ENCODE results near the gene OR4C45. TPM values are rescaled to one million over a fixed set of nuclear protein-coding genes. Genes with fewer than 3 reads are reported as not detected.
"Not testable (repeated sequence)": the region's sequence is repeated elsewhere in the genome, so short reads cannot be mapped to it uniquely, and the experiment has no call there.

The OR4C45 gene
- total and polyA plus RNA-seq, 2 of the 8 experiments (the other 6 are each of a cell fraction or from before 2014, with no cell fraction given) = not detected

DNA sequence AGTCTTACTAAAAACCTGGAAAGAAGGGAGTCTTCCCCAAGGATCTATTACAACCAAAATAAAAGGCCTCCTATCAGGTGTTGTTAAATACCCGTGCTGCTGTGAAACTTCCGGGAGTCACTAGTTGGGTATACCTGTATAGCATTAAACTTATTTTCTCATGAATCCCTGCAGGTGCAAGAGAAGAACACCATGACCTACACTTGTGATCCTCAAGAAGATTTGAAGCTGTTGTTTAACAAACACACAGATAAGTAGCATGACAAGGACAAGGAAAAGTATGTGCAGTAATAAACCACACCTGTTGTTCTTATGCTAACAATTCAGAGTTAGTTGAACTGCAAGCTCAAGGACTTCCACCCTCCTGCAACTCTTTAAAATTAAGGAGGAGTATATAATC is 12.0 kb downstream of the OR4C45 start:
- no peak overlapping the region for H3K4ac ChIP-seq (replicated peaks; ENCODE audit: insufficient read length, low read depth, low read length)
- ChIA-PET CTCF (ENCODE audit: partially characterized antibody) (no interaction called here), POLR2A (ENCODE audit: partially characterized antibody) (no interaction called here)
- H3K56ac ChIP-seq (replicated peaks; ENCODE audit: insufficient read length, low read depth, low read length) = no peak overlapping the region
- no peak overlapping the region for H4K91ac ChIP-seq (replicated peaks; ENCODE audit: insufficient read length, low read length)
- H3K4me3 ChIP-seq (ENCODE audit: extremely low read depth in 1 of 4, insufficient read depth in 2 of 4, low read depth in 3 of 4, low read length in 4 of 4) = no peak overlapping the region
- H4K20me1 ChIP-seq (replicated peaks in 1 of 2; ENCODE audit: control insufficient read depth in 1 of 2, insufficient read depth in 2 of 2, low read length in 2 of 2) = no peaks in the 10 kb centered on the region
- no peak overlapping the region for H3K14ac ChIP-seq (ENCODE audit: insufficient read length)
- no peaks in the 10 kb centered on the region for H3K79me1 ChIP-seq (ENCODE audit: low read depth, low read length)
- no peak overlapping the region for H2BK12ac ChIP-seq (ENCODE audit: low read depth, low read length)
- H3K18ac ChIP-seq (ENCODE audit: extremely low read depth, low read length) = no peak overlapping the region
- no peaks in the 10 kb centered on the region for H3K23me2 ChIP-seq (ENCODE audit: low read depth, low read length)
- H2BK120ac ChIP-seq (replicated peaks; ENCODE audit: low read depth, low read length) = no peak overlapping the region
- H3K9ac ChIP-seq (replicated peaks in 1 of 4; ENCODE audit: extremely low read depth in 1 of 4, low read depth in 3 of 4, low read length in 3 of 4) = no peak overlapping the region
- no peak overlapping the region for H2AFZ ChIP-seq (ENCODE audit: low read length)
- no peak overlapping the region for H2BK5ac ChIP-seq (ENCODE audit: low read depth, low read length)
- H2AK5ac ChIP-seq (ENCODE audit: low read depth, low read length) = no peak overlapping the region
- FAIRE-seq (no peak), DNase-seq (ENCODE audit: low read depth in 1 of 2, low spot score in 2 of 2) (no peak)
- TF ChIP-seq MAFK (IDR thresholded peaks at IDR 0.05; ENCODE audit: low read depth, low read length) = no peak
- no peak for TF ChIP-seq POLR2A (IDR thresholded peaks at IDR 0.05; ENCODE audit: control extremely low read depth in 1 of 2, low read depth in 2 of 2, low read length in 2 of 2)
- no peak for TF ChIP-seq TAF1 (IDR thresholded peaks at IDR 0.05; ENCODE audit: low read depth, low read length)
- peaks cover 31 to 64% of the 10 kb centered on the region in 2 experiments for H3K9me3 ChIP-seq (ENCODE audit: insufficient read depth in 2 of 2, low read depth in 1 of 2, low read length in 1 of 2)
- H2BK20ac ChIP-seq (ENCODE audit: low read length) = no peak overlapping the region
- no peak overlapping the region for H3K27ac ChIP-seq (ENCODE audit: low read depth, low read length)
- H3K4me2 ChIP-seq (ENCODE audit: insufficient read depth in 1 of 2, low read depth in 2 of 2, low read length in 2 of 2) = no peak overlapping the region
- no peaks in the 10 kb centered on the region for H3K36me3 ChIP-seq (ENCODE audit: control insufficient read depth in 2 of 4, insufficient read depth in 4 of 4, low read length in 3 of 4)
- no peaks in the 10 kb centered on the region for H3K27me3 ChIP-seq (replicated peaks in 1 of 4; ENCODE audit: control insufficient read depth in 3 of 4, extremely low read depth in 1 of 4, insufficient read depth in 3 of 4, low read length in 3 of 4)
- no peak overlapping the region for H4K5ac ChIP-seq (ENCODE audit: insufficient read length, low read depth, low read length)
- H3K79me2 ChIP-seq (ENCODE audit: control insufficient read depth in 1 of 2, insufficient read depth in 2 of 2, low read length in 2 of 2) = no peaks in the 10 kb centered on the region
- no peak overlapping the region for H3K23ac ChIP-seq (ENCODE audit: insufficient read length)
- no peak overlapping the region for H4K8ac ChIP-seq (ENCODE audit: extremely low read depth, insufficient read depth, low read length)
- WGBS, 2 experiments (ENCODE audit: extremely low coverage in 1 of 2, insufficient coverage in 1 of 2, insufficient read length in 1 of 2, insufficient replicate concordance in 2 of 2, low coverage in 1 of 2, low lambda C conversion rate in 2 of 2, missing lambda C conversion rate in 1 of 2) = 96% methylated on average over 2 of the region's 2 CpGs; no CpG with 5 or more reads in 1 of the 2 experiments
- no peaks in the 10 kb centered on the region for H3K4me1 ChIP-seq (replicated peaks in 1 of 4; ENCODE audit: control insufficient read depth in 3 of 4, insufficient read depth in 4 of 4, low read length in 3 of 4)
- H2BK15ac ChIP-seq (ENCODE audit: low read length) = no peak overlapping the region

DNA sequence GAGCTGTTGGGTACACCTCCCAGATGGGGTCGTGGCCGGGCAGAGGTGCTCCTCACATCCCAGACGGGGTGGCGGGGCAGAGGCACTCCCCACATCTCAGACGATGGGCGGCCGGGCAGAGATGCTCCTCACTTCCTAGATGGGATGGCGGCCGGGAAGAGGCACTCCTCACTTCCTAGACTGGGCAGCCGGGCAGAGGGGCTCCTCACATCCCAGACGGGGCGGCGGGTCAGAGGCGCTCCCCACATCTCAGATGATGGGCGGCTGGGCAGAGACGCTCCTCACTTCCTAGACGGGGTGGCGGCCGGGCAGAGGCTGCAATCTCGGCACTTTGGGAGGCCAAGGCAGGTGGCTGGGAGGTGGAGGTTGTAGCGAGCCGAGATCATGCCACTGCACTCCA is 30.4 kb downstream of the OR4C45 start:
- H3K79me2 ChIP-seq (ENCODE audit: control insufficient read depth in 1 of 2, insufficient read depth in 2 of 2, low read length in 2 of 2); H3K27me3 ChIP-seq (replicated peaks in 1 of 4; ENCODE audit: control insufficient read depth in 3 of 4, extremely low read depth in 1 of 4, insufficient read depth in 3 of 4, low read length in 3 of 4); H3K9ac ChIP-seq (replicated peaks in 1 of 4; ENCODE audit: extremely low read depth in 1 of 4, low read depth in 3 of 4, low read length in 3 of 4); H3K23ac ChIP-seq (ENCODE audit: insufficient read length); H2BK12ac ChIP-seq (ENCODE audit: low read depth, low read length); POLR2A ChIA-PET (ENCODE audit: partially characterized antibody); H3K4me2 ChIP-seq (ENCODE audit: insufficient read depth in 1 of 2, low read depth in 2 of 2, low read length in 2 of 2); H3K4me1 ChIP-seq (replicated peaks in 1 of 4; ENCODE audit: control insufficient read depth in 3 of 4, insufficient read depth in 4 of 4, low read length in 3 of 4); H2BK5ac ChIP-seq (ENCODE audit: low read depth, low read length); H3K36me3 ChIP-seq (ENCODE audit: control insufficient read depth in 2 of 4, insufficient read depth in 4 of 4, low read length in 3 of 4); H3K79me1 ChIP-seq (ENCODE audit: low read depth, low read length); CTCF ChIA-PET (ENCODE audit: partially characterized antibody); H3K4me3 ChIP-seq (ENCODE audit: extremely low read depth in 1 of 4, insufficient read depth in 2 of 4, low read depth in 3 of 4, low read length in 4 of 4); FAIRE-seq; H3K27ac ChIP-seq (ENCODE audit: low read depth, low read length); DNase-seq (ENCODE audit: low read depth in 1 of 2, low spot score in 2 of 2); H2BK15ac ChIP-seq (ENCODE audit: low read length); H4K91ac ChIP-seq (replicated peaks; ENCODE audit: insufficient read length, low read length); H3K4ac ChIP-seq (replicated peaks; ENCODE audit: insufficient read length, low read depth, low read length); H2AFZ ChIP-seq (ENCODE audit: low read length); H3K14ac ChIP-seq (ENCODE audit: insufficient read length); H3K56ac ChIP-seq (replicated peaks; ENCODE audit: insufficient read length, low read depth, low read length); H3K18ac ChIP-seq (ENCODE audit: extremely low read depth, low read length); H2AK5ac ChIP-seq (ENCODE audit: low read depth, low read length); H4K5ac ChIP-seq (ENCODE audit: insufficient read length, low read depth, low read length); H4K20me1 ChIP-seq (replicated peaks in 1 of 2; ENCODE audit: control insufficient read depth in 1 of 2, insufficient read depth in 2 of 2, low read length in 2 of 2); H2BK20ac ChIP-seq (ENCODE audit: low read length); H2BK120ac ChIP-seq (replicated peaks; ENCODE audit: low read depth, low read length); H3K23me2 ChIP-seq (ENCODE audit: low read depth, low read length); H4K8ac ChIP-seq (ENCODE audit: extremely low read depth, insufficient read depth, low read length): not testable (repeated sequence)
- 96% methylated on average over 14 of the region's 22 CpGs; no CpG with 5 or more reads in 1 of the 2 experiments for WGBS, 2 experiments (ENCODE audit: extremely low coverage in 1 of 2, insufficient coverage in 1 of 2, insufficient read length in 1 of 2, insufficient replicate concordance in 2 of 2, low coverage in 1 of 2, low lambda C conversion rate in 2 of 2, missing lambda C conversion rate in 1 of 2)
- peaks cover 44 to 72% of the 10 kb centered on the region in 2 experiments for H3K9me3 ChIP-seq (ENCODE audit: insufficient read depth in 2 of 2, low read depth in 1 of 2, low read length in 1 of 2)
